Measurements from ENCODE around the gene LDHA.
"Not testable (repeated sequence)": the region's sequence is repeated elsewhere in the genome, so short reads cannot be mapped to it uniquely, and the experiment has no call there.

The LDHA gene

DNA sequence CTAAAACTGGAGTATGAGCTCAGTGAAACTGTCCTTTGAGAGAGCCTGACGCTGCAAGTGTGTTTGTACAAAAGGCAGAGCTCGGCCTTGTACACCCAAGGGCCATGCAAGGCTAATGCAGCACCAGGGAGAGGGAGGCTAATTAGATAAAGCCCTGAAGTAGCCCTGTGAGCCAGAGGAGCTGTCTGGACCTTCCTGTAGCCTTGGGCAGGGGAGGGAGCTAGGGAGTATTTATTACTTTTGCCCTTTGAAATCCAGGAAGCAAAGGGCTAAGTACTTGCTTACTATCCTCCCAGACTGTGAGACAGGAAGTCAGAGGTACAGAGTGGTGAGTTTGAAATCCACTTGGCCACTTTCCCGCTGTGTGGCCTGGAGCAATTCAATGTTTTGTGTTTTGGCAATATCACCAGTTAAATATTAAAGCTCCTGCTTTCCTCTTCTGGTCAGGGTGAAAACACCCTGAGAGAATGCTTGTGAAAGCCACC lies 10.2 kb upstream of the LDHA start:
- peak overlapping the region; percentile 34 for H3K9ac ChIP-seq (ENCODE audit: insufficient read length)
- peak overlapping the region; percentile 61 for H3K4me3 ChIP-seq
- H3K9me3 ChIP-seq (ENCODE audit: low read depth, low read length): no peaks in the 10 kb centered on the region
- no peak for DNase-seq (ENCODE audit: low read depth, low spot score)
- H3K27ac ChIP-seq: peak overlapping the region; percentile 89
- TF ChIP-seq POLR2AphosphoS5 (IDR thresholded peaks at IDR 0.05; ENCODE audit: borderline replicate concordance, low read depth, low read length) (no peak), EZH2 (IDR thresholded peaks at IDR 0.05) (no peak)
- H3K36me3 ChIP-seq (ENCODE audit: insufficient read depth, low read length): no peaks in the 10 kb centered on the region

DNA sequence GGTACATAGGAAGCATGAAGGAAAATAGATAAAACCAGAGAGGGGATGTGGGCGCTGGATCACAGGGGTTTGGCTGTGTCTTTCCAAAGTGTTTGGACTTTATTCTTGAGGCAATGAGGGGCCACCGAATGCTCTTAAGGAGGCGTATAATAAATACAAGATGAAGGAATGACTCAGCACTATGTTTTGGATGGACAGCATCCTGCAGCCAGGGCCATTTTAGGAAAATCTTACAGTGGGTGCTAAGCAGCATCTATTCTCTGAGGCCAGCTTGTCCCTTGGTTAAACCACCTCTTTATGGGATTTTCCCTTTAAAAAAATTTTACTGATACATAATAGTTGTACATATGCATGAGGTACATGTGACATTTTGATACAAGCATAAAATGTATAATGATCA lies 4.3 kb upstream of the LDHA start:
- Histone ChIP-seq H3K36me3 (ENCODE audit: insufficient read depth, low read length) (no peaks in the 10 kb centered on the region), H3K4me3 (no peak overlapping the region), H3K9me3 (ENCODE audit: low read depth, low read length) (no peaks in the 10 kb centered on the region), H3K9ac (ENCODE audit: insufficient read length) (no peak overlapping the region), H3K27ac (no peak overlapping the region)
- DNase-seq (ENCODE audit: low read depth, low spot score): no peak
- TF ChIP-seq FOXP2 (optimal IDR thresholded peaks at IDR 0.05; ENCODE audit: control extremely low read depth, extremely low read length, insufficient read depth): no peak
- no peak for TF ChIP-seq EZH2 (IDR thresholded peaks at IDR 0.05)
- TF ChIP-seq POLR2AphosphoS5 (IDR thresholded peaks at IDR 0.05; ENCODE audit: borderline replicate concordance, low read depth, low read length): no peak

DNA sequence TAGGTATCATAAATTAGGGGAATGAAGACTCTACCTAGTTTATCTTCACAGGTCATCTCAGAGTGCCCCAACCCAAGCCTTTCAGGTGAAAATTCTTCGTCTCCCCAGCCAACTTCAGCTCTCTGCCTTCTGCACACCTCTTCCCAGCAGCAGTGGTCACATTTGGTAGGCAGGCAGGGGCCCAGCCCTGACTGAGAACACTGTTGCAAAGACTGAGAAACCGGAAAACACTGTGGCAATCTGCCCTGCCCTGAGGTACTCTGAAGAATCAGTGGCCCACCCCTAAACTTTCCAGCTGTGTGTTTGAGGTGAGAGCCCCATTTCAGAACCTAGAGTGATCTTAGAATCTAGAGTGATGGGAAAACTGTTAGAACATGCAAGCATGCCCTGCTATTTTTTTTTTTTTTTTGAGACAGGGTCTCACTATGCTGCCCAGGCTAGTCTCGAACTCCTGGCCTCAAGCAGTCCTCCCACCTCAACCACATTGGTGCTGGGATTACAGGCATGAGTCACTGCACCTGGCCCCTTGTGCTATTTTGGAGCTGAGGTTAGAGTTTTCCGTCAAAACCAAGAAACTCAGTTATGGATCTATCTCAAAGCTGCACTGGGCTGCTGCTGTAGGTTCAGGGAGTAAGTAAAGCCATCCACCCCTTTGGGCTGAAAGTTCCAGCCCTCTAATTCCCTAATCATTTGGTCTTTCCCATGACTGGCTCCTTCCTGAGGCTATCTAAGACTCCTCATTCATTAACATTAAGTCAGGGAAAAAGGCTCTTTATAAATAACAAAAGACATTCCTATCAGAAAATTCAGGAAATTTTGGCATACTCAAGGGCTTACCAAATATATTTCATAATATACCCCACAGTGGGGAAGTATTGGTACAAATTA lies 1.7 kb upstream of the LDHA start:
- no peak for DNase-seq (ENCODE audit: low read depth, low spot score)
- H3K9ac ChIP-seq (ENCODE audit: insufficient read length): no peak overlapping the region
- H3K9me3 ChIP-seq (ENCODE audit: low read depth, low read length): no peaks in the 10 kb centered on the region
- peaks cover 15% of the 10 kb centered on the region for H3K36me3 ChIP-seq (ENCODE audit: insufficient read depth, low read length)
- H3K4me3 ChIP-seq: no peak overlapping the region
- TF ChIP-seq POLR2AphosphoS5 (IDR thresholded peaks at IDR 0.05; ENCODE audit: borderline replicate concordance, low read depth, low read length) (no peak), EZH2 (IDR thresholded peaks at IDR 0.05) (no peak), FOXP2 (optimal IDR thresholded peaks at IDR 0.05; ENCODE audit: control extremely low read depth, extremely low read length, insufficient read depth) (no peak)
- H3K27ac ChIP-seq: no peak overlapping the region

- DNase-seq (ENCODE audit: low read depth, low spot score): no peak
- H3K9me3 ChIP-seq (ENCODE audit: low read depth, low read length): no peaks in the 10 kb centered on the region
- H3K27ac ChIP-seq: peak overlapping the region; percentile 80
- peaks cover 26% of the 10 kb centered on the region for H3K36me3 ChIP-seq (ENCODE audit: insufficient read depth, low read length)
- H3K9ac ChIP-seq (ENCODE audit: insufficient read length): peak overlapping the region; percentile 76
- TF ChIP-seq POLR2AphosphoS5 (IDR thresholded peaks at IDR 0.05; ENCODE audit: borderline replicate concordance, low read depth, low read length) (no peak), EZH2 (IDR thresholded peaks at IDR 0.05) (no peak), FOXP2 (optimal IDR thresholded peaks at IDR 0.05; ENCODE audit: control extremely low read depth, extremely low read length, insufficient read depth) (no peak)
- peak overlapping the region; percentile 99 for H3K4me3 ChIP-seq
Measured at GRCh38 chr11:18393581-18394274, 635 bp upstream of the LDHA start.

- peaks cover 40% of the 10 kb centered on the region for H3K36me3 ChIP-seq (ENCODE audit: insufficient read depth, low read length)
- peak overlapping the region; percentile 98 for H3K9ac ChIP-seq (ENCODE audit: insufficient read length)
- peak overlapping the region; percentile 99 for H3K4me3 ChIP-seq
- no peak for TF ChIP-seq EZH2 (IDR thresholded peaks at IDR 0.05)
- TF ChIP-seq FOXP2 (optimal IDR thresholded peaks at IDR 0.05; ENCODE audit: control extremely low read depth, extremely low read length, insufficient read depth): no peak
- no peak for TF ChIP-seq POLR2AphosphoS5 (IDR thresholded peaks at IDR 0.05; ENCODE audit: borderline replicate concordance, low read depth, low read length)
- H3K9me3 ChIP-seq (ENCODE audit: low read depth, low read length): no peaks in the 10 kb centered on the region
- DNase-seq (ENCODE audit: low read depth, low spot score): no peak
- peak overlapping the region; percentile 85 for H3K27ac ChIP-seq
Measured at GRCh38 chr11:18394928-18395734, 768 bp downstream of the LDHA start.

- TF ChIP-seq EZH2 (IDR thresholded peaks at IDR 0.05) (no peak), POLR2AphosphoS5 (IDR thresholded peaks at IDR 0.05; ENCODE audit: borderline replicate concordance, low read depth, low read length) (peak; percentile 83), FOXP2 (optimal IDR thresholded peaks at IDR 0.05; ENCODE audit: control extremely low read depth, extremely low read length, insufficient read depth) (peak; percentile 55)
- H3K9me3 ChIP-seq (ENCODE audit: low read depth, low read length): no peaks in the 10 kb centered on the region
- H3K4me3 ChIP-seq: peak overlapping the region; percentile 99
- peaks cover 47% of the 10 kb centered on the region for H3K36me3 ChIP-seq (ENCODE audit: insufficient read depth, low read length)
- H3K27ac ChIP-seq: peak overlapping the region; percentile 86
- peak overlapping the region; percentile 98 for H3K9ac ChIP-seq (ENCODE audit: insufficient read length)
- DNase-seq (ENCODE audit: low read depth, low spot score): peak; percentile 99
Measured at GRCh38 chr11:18395735-18396504, 1.6 kb downstream of the LDHA start.

GRCh38 chr11:18397921-18398320 lies 3.6 kb downstream of the LDHA start:
- Histone ChIP-seq H3K36me3 (ENCODE audit: insufficient read depth, low read length) (peaks cover 61% of the 10 kb centered on the region), H3K9me3 (ENCODE audit: low read depth, low read length) (no peaks in the 10 kb centered on the region), H3K9ac (ENCODE audit: insufficient read length) (no peak overlapping the region), H3K4me3 (no peak overlapping the region), H3K27ac (no peak overlapping the region)
- TF ChIP-seq POLR2AphosphoS5 (IDR thresholded peaks at IDR 0.05; ENCODE audit: borderline replicate concordance, low read depth, low read length) (no peak), EZH2 (IDR thresholded peaks at IDR 0.05) (no peak), FOXP2 (optimal IDR thresholded peaks at IDR 0.05; ENCODE audit: control extremely low read depth, extremely low read length, insufficient read depth) (no peak)
- DNase-seq (ENCODE audit: low read depth, low spot score): no peak

DNA sequence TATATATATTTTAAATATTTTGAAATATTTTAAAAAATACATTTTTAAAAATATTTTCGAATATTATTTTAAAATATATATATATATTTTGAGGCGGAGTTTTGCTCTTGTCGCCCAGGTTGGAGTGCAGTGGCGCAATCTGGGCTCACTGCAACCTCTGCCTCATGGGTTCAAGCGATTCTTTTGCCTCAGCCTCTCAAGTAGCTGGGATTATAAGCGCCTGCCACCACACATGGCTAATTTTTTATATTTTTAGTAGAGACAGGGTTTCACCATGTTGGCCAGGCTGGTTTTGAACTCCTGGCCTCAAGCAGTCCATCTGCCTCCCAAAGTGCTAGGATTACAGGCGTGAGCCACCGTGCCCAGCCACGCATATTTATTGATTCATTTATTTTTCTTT lies 6.7 kb downstream of the LDHA start:
- not testable (repeated sequence) for H3K9ac ChIP-seq (ENCODE audit: insufficient read length); H3K4me3 ChIP-seq; DNase-seq (ENCODE audit: low read depth, low spot score); H3K27ac ChIP-seq; H3K9me3 ChIP-seq (ENCODE audit: low read depth, low read length)
- H3K36me3 ChIP-seq (ENCODE audit: insufficient read depth, low read length): peaks cover 92% of the 10 kb centered on the region

All from SK-N-MC (cell line).